Endometrium (tissue), 2 donors: ENCODE measurements around the gene FDX2.

Experiments
- FAIRE-seq: peaks from 2 replicates; lab custom pipeline; 2012; peaks lifted over from hg19 to GRCh38; lab: Jason Lieb, UNC
- donor health status: control.
- donor health status: control.

The FDX2 gene

DNA sequence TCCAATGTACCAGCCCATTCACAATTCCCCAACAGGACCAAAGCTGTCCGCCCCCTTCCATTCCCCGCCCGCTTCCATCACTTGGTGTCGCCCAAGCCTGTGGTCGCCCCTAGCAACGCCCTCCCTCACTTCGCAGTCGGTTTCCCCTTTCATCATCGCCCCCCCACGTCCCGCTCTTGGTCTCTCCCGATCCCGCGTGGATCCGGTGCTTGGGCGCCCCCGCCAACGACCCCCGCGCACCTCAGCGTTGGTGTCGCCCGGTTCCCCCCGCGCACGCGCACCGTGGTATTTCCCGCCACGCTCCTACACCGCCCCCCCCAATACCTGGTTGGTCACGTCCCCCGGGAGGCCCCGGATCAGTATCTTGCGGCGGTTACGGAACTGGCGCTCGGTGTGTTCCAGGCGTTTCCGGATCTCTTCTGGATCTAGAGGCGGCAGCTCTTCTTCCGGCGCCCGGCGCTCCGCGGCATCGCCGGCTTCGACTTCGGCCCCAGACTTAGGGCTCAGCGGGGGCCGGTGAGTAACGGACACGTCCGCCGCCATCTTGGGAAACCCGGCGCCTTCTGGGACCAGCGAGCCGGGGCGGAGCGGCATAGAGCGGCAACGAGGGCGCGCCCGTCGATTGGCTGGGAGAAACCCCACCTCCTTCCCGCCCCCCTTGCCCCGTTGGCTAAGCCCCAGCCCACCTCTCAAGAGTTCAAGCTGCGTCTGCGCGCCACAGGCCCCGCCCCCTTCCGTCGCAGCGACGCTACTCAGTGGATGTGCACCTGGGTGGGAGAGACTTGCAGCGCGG lies 17.3 kb upstream of the FDX2 start, which contains the start of gene RAVER1:
Gene RAVER1, minus strand, starts transcription at position 565 of the 793 bp plus-strand sequence. Its CDS starts 22 bp downstream, at position 543.
- FAIRE-seq, result peak; percentile 12

DNA sequence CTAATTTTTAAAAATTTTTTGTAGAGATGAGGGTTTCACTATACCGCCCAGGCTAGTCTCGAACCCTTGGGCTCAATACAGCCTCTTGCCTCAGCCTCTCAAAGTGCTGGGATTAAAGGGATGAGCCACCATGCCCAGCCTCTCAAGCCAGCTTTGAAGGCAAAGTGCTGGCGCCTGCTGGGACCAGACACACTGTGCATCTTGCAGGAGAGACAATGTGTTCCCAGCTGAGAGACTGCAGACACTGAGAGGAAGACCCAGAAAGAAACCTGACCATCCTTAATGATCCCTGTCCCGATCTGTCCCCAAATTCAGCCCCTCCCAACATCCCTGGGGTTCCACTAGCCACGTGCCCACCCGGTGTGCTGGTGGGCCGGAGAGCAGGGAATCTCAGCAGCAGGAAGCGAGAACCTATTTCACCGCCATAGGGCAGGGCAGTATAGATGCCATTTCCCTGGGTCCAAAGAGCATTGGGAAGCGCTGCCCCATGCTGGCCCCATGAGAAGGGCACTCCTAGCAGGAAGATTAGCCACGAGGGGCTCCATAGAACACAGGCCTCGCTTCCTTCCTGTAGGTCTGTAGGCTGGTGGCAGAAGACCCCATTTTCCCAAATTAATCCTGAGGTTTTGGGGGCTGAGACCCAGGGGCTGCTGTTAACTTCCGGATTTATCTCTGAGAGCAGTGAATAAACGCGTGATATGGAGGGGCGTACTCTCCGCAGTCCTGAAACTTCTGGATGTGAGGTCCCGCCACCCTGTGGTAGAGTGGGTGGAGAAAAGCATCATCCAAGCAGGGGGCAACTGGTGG lies 16.5 kb upstream of the FDX2 start:
- FAIRE-seq, result no peak

DNA sequence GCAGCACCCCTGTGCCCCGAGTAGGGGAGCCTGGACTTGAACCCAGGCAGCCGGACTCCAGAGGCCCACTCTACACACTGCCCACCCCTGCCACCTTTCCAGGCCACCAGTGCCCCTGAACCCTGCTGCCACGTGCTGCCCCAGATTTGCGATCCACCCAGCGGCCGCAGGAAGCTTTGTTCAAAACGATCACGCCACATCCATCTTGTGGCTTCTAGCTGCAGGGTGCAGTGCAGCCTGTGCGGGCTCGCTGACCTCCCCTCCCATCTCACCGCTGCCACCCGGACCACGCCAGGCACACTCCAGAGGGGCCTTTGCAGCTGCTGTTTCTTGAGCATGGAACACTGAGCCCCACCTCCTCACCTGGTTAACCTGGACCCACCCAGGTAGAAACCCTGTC lies 13.7 kb upstream of the FDX2 start:
- no peak for FAIRE-seq

DNA sequence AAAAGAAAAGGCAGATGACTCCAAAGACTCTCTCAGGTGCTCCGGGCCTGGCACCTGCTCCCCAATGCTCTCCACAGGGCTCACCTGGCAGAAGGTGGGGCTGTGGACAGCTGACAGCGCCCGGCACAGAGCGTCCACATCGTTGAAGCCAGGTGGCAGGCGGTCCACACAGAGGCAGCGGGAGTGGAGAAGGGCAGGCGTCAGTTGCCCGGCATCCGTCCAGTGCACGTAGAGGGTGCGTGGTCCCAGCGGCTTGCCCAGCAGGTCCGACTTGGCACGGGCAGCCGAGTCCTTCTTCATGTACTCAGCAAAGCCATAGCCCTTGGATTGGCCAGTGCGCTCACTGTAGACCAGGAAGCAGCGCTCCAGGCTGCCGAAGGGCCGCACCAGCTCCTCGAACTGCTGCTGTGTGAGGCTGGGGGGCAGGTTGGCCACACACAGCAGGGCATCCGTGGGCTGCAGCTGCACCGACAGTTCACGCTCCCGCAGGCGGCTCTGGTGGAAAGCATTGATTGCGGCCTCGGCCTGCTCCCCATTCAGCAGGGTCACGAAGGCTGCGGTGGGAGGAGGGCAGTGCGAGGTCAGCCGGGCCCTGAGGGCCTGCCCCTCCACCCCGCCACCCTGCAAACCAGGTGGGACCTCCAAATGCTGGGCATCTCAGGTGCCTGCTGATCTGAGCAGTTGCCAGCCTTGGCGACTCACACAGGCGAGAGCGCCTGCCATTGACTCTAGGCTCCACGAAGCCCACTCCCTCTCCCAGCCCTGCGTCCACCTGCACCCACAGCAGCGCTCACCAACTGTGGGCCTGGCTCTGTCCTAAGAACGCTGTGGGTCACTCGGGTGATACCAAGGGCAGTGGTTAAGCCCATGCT lies 13.0 kb upstream of the FDX2 start:
- no peak for FAIRE-seq

DNA sequence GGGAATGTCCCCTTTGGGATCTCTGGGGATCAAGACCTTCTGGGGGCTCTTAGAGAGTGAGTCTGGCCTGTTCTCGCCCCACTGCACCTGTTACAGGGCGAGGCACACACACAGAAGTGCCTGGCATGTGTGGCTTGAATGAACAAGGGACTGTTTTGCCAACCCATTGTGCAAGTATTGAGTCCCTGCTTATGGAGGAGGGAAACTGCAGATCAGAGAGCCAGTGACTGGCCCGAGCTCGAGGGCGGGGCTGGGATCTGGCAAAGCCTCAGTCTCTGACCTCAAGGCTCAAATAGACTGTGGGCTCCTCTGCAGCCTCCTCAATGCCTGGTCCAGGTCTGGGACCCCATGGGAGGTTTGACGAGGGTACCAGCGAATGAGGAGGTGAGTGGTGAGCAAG lies 12.0 kb upstream of the FDX2 start:
- FAIRE-seq, result no peak

DNA sequence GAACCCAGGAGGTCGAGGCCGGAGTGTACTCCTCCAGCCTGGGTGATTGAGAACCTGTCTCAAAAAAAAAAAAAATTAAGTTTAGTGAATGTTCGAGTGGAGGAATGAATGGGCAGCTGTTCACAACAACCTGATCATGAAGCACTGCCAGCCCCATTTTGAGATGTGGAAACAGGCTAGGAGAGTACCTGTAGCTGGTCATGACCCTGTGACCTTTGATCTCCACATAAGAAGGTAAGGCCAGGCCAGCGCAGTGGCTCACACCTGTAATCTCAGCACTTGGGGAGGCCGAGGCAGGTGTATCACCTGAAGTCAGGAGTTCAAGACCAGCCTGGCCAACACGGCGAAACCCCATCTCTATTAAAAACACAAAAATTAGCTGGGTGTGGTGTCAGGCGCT lies 9.9 kb upstream of the FDX2 start:
- FAIRE-seq, result no peak

DNA sequence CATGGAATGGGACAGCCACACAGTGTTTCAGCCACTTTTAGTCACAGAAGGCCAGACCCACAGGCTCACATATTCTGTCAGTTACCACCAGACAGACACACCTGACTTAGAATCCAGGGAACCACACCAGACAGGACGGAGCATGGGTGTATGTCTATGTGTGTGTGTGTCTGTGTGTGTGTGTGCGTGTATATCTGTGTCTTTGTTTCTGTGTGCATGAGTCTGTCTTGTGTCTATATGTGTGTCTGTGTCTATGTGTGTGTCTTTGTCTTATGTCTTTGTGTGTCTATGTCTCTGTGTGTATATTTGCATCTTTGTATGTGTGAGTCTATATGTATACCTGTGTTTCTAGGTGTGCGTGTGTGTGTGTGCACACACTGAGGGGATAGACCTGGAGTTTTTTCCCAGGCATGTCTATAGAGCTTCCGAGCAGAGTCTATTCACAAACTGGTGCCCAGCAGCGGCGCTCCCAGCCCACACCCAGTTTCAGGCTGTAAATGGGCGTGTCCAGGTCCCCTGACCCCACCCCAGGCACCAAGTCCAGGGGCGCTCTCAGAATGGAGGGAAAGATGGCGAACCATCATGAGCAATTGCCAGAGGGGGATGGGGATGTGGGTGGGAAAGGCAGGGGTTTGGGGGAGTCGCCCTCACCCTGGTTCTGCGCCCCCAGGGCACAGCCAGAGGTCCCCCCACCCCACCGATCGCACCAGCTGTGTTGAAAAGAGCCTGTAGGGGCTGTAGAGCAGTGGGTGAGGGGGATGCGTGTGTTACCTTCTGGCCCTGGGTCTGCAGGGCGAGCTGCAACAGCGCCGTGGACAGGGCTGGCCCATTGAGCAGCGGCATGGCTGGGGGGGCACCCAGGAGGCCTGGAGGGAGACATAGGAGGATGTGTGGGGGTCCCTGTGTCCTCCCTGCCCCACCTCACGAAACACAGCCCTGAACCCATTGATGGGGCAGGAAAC lies 6.3 kb upstream of the FDX2 start:
- FAIRE-seq, result no peak

DNA sequence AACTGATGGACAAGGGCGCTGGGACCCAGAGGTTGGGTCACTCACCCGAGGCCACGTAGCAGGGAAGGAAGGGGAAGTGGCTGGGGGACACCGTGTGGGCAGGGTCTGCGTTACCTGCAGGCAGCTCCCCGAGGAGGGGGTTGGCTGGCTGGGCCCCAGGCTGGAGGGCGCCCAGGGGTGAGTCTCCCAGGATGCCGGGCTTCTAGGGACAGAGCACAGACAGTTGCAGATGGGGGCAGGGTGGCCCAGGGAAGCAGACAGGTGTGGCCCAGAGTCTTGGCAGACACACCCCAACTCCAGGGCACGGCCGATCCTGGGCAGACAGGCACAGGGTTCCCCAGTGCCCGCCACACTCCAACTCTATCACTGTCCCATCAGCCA lies 5.6 kb upstream of the FDX2 start:
- FAIRE-seq, result no peak

DNA sequence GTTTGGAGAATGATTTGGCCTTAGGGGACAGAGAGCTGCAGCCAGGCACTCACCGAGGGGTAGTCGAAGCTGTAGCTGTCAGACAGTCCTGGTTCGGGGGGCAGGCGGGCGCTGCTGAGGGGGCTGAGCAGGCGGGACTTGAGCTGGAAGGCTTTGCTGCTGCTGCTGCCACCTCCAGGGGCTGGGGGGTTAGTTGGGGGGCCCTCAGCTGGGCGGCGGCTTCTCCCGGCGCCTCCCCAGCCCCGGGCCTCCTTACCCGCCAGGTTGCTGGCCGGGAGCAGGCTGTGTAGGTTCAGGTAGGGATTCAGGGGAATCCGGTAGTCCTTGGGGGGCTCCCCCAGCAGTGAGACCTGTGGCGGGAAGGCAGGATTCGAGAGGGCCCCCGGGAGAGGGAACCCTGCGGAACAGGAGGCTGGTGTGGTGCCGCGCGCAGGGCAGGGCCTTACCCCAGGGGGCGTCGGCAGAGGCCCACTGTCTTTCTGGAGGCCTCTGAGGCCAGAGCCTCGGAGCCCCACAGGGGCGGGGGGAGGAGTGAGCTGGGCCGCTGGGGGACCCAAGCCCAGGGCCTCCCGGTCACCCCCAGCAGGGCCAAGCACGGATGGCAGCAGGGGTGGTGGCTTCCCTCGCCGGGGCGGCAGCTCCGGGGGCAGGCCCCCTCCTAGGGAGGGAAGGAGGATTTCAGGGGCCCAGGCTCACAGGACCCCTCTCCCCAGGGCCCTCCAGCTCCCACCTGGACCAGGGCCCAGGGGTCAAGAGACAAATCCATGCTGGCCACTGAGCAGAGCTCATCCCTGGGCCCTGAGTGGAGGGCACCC lies 5.0 kb upstream of the FDX2 start:
- no peak for FAIRE-seq

DNA sequence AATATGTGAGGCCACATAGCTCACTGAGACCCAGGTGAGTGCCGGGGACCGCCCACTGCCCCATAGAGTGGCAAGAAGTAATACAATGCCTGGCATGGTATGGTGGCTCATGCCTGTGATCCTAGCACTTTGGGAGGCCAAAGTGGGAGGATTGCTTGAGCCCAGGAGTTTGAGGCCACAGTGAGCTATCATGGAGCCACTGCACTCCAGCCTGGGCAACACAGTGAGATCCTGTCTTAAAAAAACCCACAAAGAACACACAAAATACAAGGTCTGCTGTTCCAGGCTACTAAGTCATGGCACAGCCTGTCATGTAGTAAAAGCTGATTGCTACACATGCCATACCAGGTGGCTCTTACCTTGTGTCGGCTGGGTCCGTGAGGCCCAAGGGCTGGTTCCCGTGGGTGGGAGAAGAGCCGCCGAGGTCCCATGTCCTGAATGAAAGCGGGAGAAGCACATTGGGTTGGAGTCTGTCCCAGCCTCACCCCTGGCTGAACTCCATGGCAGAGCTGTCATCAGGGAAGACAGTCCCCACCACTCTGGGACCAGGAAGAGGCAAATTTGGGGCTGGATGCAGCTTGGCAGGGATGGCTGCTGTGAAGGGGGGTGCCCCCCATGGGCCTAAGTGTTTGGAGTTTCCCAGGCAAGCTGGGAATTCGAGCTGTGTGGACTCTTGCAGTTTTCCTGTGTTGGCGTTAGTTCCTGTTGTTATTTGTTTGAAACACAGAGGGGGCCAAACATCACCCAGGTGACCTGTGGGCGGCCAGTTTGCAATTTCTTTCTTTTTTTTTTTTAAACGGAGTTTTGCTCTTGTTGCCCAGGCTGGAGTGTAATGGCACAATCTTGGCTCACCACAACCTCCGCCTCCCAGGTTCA lies 3.2 kb upstream of the FDX2 start:
- no peak for FAIRE-seq

DNA sequence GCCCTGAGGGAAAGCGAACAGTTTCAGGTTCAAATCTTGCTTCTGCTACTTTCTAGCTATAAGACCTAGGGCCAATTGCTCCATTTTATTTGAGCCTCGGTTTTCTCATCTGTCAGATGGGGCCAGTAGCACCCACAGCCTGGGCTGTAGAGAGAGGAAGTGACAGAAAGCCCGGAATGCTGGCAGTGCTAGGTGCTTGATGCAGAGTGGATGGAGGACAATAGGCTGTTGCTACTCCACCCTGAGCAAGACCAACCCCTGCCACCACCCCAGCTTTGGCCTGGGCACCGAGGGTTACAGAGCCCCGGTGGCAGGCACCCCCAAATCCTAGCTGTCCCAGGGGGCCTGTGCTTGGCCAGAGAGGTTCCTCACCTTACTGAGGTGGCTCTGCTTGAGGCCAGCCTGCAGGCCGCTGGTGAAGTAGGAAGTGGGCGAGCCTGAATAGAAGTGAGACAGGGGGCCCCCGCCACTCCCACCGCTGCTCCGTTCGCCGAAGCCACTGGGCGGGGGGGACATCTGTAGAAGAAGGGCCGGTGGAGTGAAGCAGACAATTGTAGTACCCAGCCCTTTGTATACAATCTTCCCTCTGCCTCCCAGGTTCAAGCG lies 2.1 kb upstream of the FDX2 start:
- FAIRE-seq, result no peak

DNA sequence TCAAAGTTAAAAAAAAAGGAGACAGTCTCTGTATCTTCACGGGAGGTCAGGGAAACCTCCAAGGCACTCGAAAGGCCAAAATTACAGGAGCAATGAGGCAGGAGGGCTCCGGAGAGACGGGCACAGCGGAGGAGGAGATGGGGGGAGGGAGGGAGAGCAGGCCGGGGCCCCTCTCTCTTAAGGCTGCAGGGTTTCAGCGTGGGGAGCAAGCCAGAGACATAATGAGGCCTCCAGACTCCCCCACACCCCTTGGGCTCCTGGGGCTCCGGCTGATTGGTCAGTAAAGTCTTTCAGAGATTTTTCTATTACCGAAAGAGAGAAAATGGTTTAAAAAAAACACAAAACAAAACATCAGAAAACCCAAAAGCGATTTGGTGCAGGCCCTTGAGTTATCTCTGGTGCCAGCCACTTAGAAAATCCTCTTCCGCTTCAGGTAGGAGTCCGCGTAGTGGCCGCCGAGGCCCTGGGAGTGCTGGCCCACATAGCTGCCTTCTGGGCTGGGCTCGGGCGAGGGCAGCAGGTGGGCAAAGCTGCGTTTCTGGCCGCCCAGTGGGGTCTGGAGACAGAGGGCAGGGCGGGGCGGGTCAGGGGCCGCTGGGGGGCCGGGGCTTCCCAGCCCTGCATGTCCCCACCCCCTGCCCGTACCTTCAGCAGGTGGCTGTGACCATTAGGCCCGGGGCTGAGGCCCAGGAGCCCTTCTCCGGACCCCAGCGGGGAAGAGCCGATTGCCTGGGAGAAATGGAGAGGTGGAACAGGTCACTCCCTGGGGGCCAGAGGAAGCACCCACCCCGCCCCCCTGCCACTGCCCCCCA lies 1.4 kb upstream of the FDX2 start:
- FAIRE-seq, result no peak

DNA sequence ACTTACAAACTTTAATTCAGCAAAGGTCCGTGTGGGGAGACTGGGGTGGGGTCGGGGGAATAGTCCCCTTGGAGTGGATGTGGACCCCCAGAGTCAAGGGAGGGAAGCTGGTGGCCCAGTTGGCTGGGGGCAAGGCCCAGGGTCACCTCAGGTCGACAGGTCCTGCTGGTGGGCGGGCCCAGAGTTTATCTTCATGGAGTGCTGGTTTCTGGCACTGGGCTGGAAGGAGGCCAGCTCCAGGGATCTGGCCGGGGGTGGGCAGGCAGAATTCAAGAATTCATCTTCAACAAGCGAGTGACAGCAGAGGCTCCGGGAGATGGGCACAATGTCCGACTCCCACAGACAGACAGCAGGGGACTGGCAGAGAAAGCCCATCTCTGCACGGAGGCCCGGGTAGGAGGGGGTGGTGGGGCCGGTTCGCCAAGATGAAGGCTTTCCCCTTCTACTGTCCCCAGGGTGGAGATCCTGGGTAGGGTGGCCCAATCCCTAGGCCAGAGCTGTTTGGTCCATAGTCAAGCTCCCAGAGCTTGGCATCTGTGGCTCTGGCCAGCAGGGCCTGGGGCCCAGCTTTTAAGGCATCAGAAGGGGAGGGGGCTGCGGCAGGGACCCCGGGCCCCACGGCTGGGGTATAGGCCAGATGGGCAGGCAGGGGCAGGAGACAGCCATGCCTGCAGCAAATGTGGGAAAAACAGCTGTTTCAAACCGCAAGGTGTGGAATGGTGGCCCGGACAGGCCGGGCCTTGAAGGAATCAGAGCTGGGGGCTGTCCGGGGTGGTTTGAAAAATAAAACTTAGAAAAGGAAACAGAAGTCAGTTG lies 622 bp upstream of the FDX2 start:
- no peak for FAIRE-seq

DNA sequence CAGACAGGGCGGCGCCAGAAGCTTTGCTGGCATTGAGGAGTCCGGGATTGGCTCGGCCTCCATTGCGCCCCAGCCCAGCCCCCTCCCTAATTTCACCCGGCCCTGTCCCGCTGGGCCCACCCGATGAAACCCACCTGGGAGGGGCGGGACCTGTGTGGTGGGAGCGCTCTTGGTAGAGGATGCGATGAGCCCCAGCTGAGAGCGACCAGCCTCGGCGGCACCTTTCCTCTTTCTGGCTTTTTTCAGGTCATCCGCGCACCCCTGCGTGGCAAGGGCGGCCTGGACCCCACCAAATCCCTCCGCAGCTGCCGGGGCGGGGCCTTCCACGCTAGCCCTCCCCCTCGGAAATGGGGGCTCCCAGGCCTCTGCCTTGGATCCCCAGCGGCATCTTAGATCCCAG lies 6.4 kb downstream of the FDX2 start, which contains the start of gene ZGLP1:
Gene ZGLP1, minus strand, starts transcription at position 393 of the 400 bp plus-strand sequence.
- FAIRE-seq, result no peak

DNA sequence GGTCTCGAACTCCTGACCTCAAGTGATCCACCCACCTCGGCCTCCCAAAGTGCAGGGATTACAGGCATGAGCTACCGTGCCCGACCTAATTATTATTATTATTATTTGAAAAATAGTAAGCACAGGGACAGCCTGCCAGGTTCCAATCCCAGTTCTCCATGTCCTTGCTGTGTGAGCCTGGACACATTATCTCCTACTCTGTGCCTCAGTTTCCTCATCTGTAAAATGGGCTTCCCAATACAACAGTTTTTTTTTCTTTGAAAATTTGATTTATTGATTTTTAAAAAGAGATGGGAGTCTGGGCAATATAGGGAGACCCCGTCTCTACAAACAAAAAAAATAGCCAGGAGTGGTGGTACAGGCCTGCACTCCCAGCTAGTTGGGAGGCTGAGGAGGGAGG lies 9.5 kb downstream of the FDX2 start:
- no peak for FAIRE-seq

DNA sequence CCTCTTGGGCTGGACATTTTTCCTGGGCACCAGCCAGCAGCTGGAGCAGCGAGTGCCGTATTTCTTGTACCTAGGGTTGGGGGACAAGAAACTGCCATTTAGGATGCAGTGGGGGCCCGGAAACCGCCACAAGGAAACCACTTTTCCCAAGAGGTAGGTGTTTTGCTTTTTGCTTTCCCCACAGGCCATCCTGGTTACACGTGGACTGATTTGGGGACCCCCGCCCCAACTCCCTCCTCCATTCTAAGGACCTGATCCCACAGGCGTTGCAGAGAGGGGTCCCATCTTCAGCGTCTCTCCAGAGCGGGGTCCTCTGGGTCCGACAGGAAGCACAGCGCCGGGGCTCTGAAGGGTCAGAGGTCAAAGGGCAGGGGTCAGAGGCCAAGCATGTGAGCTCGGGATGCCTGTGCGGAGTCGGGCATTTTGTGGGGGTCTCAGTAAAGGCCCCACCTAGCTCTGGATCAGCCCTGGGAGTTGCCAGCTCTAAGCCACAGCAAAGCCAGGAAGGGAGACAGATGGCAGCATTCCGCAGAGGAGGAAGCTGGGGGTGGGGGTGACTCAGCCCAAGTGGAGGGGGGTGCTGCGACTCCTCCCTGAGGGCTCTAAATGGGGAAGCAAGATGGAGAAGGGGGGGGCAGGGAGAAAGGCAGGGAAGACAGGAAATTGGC lies 10.5 kb downstream of the FDX2 start:
- no peak for FAIRE-seq
